ENCODE measurements around the gene SSH2. TPM values are rescaled to one million over a fixed set of nuclear protein-coding genes. Genes with fewer than 3 reads are reported as not detected.

The SSH2 gene
- total and polyA plus RNA-seq, 9 donors: 4.2 to 13.0 (median 11.8) TPM

- Histone ChIP-seq H3K27ac (no peak overlapping the region), H3K9me3 (no peaks in the 10 kb centered on the region), H3K36me3 (no peaks in the 10 kb centered on the region), H3K4me1 (ENCODE audit: insufficient read depth) (peaks cover 17% of the 10 kb centered on the region), H3K27me3 (no peaks in the 10 kb centered on the region), H3K4me3 (no peak overlapping the region)
- TF ChIP-seq POLR2A (IDR thresholded peaks at IDR 0.05) (no peak), EP300 (IDR thresholded peaks at IDR 0.05) (no peak), CTCF (IDR thresholded peaks at IDR 0.05) (no peak)
- 81 to 83% (median 83%) methylated on average over 9 of the region's 9 CpGs for WGBS, 3 donors
- DNase-seq: peak in 1 of 5 donors; percentile 20
- intact Hi-C loops (cut with DNase I): loop anchor here in 1 of 4 donors (10.0 kb wide), 1 partner anchor 338 kb away; no protein-coding TSS in a partner anchor
Measured at GRCh38 chr17:29586676-29587469, 343.2 kb downstream of the SSH2 start.

- H3K27ac ChIP-seq: no peak overlapping the region
- no peak for TF ChIP-seq EP300 (IDR thresholded peaks at IDR 0.05)
- no peak for TF ChIP-seq POLR2A (IDR thresholded peaks at IDR 0.05)
- TF ChIP-seq CTCF (IDR thresholded peaks at IDR 0.05): no peak
- no peaks in the 10 kb centered on the region for H3K27me3 ChIP-seq
- peak in 1 of 5 donors; percentile 28 for DNase-seq
- H3K36me3 ChIP-seq: no peaks in the 10 kb centered on the region
- intact Hi-C loops (cut with DNase I): loop anchor here in 1 of 4 donors (10.0 kb wide), 1 partner anchor 340 kb away; no protein-coding TSS in a partner anchor
- peaks cover 12% of the 10 kb centered on the region for H3K4me1 ChIP-seq (ENCODE audit: insufficient read depth)
- WGBS, 3 donors: 79 to 87% (median 82%) methylated on average over 7 to 8 of the region's 8 CpGs
- H3K4me3 ChIP-seq: no peak overlapping the region
- H3K9me3 ChIP-seq: no peaks in the 10 kb centered on the region
Measured at GRCh38 chr17:29585080-29585751, 344.8 kb downstream of the SSH2 start.

- H3K36me3 ChIP-seq: no peaks in the 10 kb centered on the region
- no peak for DNase-seq
- H3K4me3 ChIP-seq: no peak overlapping the region
- peaks cover 11% of the 10 kb centered on the region for H3K4me1 ChIP-seq (ENCODE audit: insufficient read depth)
- intact Hi-C loops (cut with DNase I): loop anchor here in 1 of 4 donors (10.0 kb wide), 1 partner anchor 340 kb away; no protein-coding TSS in a partner anchor
- no peaks in the 10 kb centered on the region for H3K9me3 ChIP-seq
- WGBS, 3 donors: 86 to 92% (median 88%) methylated on average over 12 of the region's 12 CpGs
- H3K27ac ChIP-seq: no peak overlapping the region
- H3K27me3 ChIP-seq: no peaks in the 10 kb centered on the region
- TF ChIP-seq EP300 (IDR thresholded peaks at IDR 0.05): no peak
- no peak for TF ChIP-seq CTCF (IDR thresholded peaks at IDR 0.05)
- TF ChIP-seq POLR2A (IDR thresholded peaks at IDR 0.05): no peak
Measured at GRCh38 chr17:29584452-29585079, 345.5 kb downstream of the SSH2 start.

Data from ovary (tissue), 9 donors.